ENCODE results near the gene AZU1.
"Not testable (repeated sequence)": the region's sequence is repeated elsewhere in the genome, so short reads cannot be mapped to it uniquely, and the experiment has no call there.

Gene AZU1

GRCh38 chr19:831407-832369 lies 4.1 kb downstream of the AZU1 start:
- DNase-seq = no peak

- DNase-seq = no peak
Measured at GRCh38 chr19:834216-834615, 6.6 kb downstream of the AZU1 start.

GRCh38 chr19:835210-835810 lies 7.7 kb downstream of the AZU1 start:
- no peak for DNase-seq

DNA sequence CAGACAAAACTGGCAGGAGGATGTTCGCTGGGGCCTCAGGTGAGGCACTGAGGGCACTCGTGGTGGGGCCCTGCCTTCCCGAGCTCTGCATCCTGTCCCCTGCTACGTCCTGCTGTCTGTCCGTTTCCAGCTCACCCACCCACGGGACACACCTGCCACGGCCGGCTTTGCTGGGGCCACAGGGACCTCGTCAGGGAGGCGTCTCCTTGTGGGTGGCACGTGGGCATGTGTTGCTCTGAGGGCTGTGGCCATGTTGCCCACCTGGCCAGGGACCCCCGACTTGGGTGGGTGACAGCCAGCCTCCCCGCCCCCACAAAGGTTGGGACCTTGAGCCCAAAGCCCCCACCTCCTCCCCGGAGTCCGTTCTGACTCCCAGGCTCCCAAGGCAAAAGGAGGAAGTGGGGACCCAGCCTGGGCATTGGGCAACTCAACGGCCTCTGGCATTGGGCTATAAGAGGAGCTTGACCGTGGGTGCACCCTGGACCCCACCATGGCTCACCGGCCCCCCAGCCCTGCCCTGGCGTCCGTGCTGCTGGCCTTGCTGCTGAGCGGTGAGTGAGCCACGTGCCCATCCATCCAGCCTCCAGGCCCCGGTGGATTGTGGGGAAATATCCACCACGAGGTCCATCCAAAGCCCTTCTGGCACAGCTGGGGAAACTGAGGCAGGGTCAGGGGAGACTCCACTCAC lies 13.0 kb downstream of the AZU1 start, which contains the start of gene PRTN3:
PRTN3 (plus strand) TSS at position 481 of the 688 bp plus-strand sequence; CDS start at position 491, 10 bp downstream.
- no peak for DNase-seq

- DNase-seq = not testable (repeated sequence)
Measured at GRCh38 chr19:842802-843179, 15.2 kb downstream of the AZU1 start.

DNA sequence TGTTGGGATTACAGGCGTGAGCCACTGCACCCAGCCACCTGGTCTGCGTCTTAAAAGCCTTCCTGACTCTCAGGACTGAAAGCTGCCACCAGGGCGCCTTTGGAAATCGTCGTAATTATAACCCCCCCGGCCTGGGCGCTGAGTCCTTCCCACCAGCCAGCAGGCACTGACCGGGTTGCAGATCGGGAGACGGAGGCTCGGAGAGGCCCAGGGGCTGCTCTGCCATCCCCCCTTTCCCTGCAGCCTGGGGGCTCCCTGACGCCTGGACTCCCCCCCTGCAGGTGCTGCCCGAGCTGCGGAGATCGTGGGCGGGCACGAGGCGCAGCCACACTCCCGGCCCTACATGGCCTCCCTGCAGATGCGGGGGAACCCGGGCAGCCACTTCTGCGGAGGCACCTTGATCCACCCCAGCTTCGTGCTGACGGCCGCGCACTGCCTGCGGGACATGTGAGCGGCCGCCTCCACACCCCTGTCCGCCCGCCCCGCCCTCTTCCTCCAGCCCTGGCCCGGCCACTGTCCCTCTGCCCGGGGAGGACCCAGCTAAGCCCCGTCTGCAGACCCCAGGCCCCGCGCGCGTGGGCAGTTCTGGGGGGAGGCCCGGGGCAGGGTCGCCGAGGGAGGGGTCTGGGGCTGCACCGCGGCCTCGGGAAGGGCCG lies 15.7 kb downstream of the AZU1 start:
- no peak for DNase-seq

GRCh38 chr19:843836-844545 lies 16.4 kb downstream of the AZU1 start:
- DNase-seq = no peak

DNA sequence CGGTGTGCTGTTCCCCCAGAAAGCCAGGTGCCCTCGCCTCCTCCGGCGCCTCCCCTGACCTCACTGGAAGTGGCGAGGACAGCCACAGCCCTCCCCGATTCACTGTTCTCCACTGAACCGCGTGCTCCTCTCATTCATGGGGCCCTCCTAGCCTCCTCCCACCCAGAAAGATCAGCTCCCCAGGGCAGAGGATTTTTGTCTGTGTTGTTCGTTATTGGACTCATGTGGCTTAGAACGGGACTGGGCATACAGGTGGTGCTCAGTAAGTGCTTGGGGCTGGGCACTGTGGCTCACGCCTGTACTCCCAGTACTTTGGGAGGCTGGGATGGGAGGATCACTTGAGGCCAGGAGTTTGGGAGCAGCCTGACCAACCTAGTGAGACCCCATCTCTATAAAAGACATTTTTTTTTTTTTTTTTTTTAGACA lies 16.9 kb downstream of the AZU1 start:
- no peak for DNase-seq

DNA sequence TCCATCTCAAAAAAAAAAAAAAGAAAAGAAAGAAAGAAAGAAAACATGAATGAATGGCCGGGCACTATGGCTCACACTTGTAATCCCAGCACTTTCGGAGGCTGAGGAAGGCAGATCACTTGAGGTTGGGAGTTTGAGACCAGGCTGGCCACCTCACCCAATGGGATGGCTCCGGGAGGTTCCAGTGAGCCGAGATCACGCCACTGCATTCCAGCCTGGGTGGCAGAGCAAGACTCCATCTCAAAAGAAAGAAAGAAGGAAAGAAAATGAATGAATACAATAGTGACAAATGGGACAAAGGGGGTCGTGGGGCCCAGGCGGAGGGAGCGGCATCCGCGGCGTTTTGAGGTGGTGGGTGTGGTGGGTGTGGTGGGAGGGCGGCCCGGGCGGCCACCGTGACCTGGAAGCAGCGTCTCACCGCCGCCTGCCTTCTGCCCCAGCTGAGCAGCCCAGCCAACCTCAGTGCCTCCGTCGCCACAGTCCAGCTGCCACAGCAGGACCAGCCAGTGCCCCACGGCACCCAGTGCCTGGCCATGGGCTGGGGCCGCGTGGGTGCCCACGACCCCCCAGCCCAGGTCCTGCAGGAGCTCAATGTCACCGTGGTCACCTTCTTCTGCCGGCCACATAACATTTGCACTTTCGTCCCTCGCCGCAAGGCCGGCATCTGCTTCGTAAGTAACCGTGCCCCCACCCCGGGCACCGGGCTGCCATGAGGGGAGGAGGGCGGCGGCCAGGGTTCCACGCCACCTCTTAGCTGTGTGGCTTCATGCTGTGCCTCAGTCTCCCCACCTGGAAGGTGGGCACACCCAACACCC lies 18.3 kb downstream of the AZU1 start:
- DNase-seq = no peak

GRCh38 chr19:848386-848921 lies 20.8 kb downstream of the AZU1 start:
- DNase-seq = no peak

DNA sequence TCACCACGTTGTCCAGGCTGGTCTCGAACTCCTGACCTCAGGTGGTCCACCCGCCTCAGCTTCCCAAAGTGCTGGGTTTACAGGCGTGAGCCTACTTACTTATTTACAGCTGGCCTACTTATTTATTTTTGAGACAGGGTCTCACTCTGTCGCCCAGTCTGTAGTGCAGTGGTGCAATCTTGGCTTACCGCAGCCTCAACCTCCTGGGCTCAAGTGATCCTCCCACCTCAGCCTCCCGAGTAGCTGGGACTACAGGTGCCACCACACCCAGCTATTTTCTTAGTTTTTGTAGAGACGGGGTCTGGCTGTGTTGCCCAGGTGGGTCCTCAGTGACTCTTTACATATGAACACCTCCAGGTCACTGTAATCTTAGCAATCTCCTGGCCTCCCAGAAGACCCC lies 21.6 kb downstream of the AZU1 start:
- DNase-seq = not testable (repeated sequence)

DNA sequence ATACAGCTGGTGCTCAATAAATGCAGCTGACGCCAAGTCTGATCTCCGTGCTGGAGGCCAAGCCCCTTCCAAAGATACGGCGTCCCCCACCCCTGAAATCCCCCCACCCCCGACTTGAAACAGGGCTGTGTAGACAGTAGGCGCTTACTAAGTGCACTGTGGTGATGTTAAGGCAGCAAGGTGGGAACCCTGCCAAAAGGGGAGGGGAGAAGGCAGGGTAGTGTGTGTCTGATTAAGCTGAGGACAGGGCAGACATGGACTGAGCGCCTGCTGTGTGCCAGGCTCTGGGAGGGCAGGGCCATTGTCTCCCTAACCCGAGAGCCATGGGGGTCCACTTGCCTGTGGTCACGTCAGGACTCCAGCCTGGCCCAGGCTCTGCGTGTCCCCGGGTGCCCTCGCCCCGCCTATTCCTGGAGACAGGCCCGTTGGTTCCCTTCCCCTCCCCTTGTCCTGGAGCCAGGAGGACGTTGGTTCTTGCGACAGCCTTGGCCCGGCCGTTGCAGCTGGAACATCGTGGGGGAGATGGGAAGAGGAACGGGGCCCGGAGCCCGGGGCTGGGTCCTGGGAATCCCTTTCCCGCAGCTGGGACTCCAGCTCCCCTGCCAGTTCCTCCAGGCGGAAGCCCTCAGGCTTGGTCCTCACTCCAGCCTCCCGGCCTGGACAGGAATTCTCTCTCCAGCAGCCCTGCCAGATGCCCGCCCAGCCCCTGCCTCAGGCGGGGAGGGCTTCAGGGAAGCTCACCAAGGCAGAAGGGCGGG lies 22.8 kb downstream of the AZU1 start:
- DNase-seq = peak; percentile 60

DNA sequence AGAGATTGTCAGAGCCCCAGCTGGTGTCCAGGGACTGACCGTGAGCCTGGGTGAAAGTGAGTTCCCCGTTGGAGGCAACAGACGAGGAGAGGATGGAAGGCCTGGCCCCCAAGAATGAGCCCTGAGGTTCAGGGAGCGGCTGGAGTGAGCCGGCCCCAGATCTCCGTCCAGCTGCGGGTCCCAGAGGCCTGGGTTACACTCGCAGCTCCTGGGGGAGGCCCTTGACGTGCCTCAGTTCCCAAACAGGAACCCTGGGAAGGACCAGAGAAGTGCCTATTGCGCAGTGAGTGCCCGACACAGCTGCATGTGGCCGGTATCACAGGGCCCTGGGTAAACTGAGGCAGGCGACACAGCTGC lies 23.3 kb downstream of the AZU1 start:
- no peak for DNase-seq

DNA sequence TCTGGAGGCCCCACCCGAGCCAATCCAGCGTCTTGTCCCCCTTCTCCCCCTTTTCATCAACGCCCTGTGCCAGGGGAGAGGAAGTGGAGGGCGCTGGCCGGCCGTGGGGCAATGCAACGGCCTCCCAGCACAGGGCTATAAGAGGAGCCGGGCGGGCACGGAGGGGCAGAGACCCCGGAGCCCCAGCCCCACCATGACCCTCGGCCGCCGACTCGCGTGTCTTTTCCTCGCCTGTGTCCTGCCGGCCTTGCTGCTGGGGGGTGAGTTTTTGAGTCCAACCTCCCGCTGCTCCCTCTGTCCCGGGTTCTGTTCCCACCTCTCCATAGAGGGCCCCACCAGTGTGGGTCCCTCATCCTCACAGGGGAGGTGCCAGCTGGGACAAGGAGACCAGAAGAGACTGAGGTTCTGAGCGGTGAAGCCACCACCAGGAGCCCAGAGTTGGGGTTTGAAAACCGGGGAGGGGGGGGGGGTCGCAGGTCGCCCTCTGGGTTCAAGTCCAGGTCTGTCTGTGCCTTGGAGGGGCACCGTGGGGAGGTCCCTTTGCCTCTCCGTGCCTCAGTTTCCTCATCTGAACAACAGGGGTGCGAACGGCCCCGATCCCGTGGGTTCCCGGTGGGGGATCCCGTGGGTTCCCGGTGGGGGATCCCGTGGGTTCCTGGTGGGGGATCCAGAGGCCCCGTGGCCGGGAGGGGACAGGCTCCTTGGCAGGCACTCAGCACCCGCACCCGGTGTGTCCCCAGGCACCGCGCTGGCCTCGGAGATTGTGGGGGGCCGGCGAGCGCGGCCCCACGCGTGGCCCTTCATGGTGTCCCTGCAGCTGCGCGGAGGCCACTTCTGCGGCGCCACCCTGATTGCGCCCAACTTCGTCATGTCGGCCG lies 24.7 kb downstream of the AZU1 start, which contains the start of gene ELANE:
ELANE (plus strand) TSS at position 168 of the 878 bp plus-strand sequence; CDS start at position 194, 26 bp downstream.
- DNase-seq = no peak

DNA sequence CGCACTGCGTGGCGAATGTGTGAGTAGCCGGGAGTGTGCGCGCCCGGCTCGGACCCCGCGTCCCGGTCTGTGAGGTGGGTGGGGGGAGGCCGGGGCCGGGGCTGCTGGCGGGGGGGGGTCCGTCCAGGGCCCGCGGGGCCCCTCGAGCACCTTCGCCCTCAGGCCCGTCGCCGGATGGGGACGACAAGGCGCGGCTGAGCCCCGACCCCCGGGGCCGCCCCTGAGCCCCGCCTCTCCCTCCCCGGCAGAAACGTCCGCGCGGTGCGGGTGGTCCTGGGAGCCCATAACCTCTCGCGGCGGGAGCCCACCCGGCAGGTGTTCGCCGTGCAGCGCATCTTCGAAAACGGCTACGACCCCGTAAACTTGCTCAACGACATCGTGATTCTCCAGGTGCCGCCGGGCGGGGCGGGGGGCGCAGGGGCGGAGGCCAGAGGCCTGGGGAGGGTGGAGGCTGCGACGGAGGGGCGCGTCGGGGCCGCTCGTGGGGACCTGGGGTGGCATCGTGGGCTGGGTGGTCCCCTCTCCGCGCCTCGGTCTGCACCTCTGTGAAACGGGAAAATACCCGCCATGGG lies 25.5 kb downstream of the AZU1 start:
- DNase-seq = no peak

GRCh38 chr19:853614-854220 lies 26.1 kb downstream of the AZU1 start:
- not testable (repeated sequence) for DNase-seq

DNA sequence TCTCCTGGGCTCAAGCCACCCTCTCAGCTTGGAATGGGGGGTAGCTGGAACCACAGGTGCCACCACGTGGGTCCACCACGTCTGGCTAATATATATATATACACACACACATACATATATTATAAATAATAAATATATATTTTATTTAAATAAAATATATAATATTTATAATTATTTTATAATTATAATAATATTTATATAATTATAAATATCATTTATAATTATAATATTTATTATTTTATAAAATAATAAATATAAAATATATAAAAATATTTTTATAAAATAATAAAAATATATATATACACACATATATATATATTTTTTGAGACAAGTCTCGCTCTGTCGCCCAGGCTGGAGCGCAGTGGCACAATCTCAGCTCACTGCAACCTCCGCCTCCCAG lies 26.9 kb downstream of the AZU1 start:
- DNase-seq = no peak

- no peak for DNase-seq
Measured at GRCh38 chr19:855142-855541, 27.5 kb downstream of the AZU1 start.

All from midbrain (tissue), 1 donor.